Measurements from ENCODE around the gene GPR17. TPM values are rescaled to one million over a fixed set of nuclear protein-coding genes. Genes with fewer than 3 reads are reported as not detected.

Gene GPR17
- total RNA-seq, 4 donors from 2014 or later, result 1.1 to 1.6 (median 1.2) TPM

DNA sequence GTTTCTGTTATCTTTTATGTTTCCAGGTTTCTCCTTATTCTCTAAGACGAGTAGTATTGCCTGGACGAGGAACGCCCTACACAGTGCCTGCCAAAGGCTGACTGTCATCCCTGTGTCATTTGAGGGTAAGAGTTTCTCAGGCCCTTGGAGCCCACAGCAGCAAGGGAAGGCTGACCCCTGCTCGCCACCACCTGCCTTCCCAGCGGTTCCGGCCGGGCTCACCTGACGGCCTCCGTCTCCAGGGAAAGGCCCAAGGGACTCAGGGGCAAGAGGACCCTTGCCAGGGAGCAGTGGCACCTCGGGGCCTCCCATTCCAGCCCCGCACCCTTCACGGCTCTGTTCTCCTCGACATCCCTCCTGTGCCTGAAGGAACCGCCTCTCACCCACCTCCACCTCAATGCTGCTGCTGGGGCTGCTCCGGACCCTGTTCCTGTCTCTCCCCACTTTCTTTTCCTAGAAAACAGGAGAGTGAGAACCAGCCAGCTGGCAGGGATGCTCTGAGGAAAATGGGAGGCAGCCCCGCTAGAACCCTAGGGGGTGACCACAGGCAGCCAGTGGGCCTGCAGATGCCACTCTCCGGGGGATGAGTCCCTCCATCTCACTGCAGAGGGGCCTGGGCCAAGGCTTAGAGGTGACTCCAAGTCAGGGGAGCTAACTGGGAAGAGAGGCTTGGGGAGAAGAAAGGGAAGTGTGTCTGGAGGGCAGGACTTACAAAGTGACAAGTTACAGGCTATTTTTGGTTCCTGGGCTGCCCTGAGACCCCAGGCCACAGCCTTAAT, 27.5 kb downstream of the GPR17 start:
- Histone ChIP-seq H3K9me3 (no peaks in the 10 kb centered on the region), H3K36me3 (no peaks in the 10 kb centered on the region), H3K27ac (peak overlapping the region; percentile 85 to 90 (median 90)), H3K4me3 (peak overlapping the region; percentile 61 to 80 (median 75)), H3K4me1 (peaks cover 0 to 47% (median 9%) of the 10 kb centered on the region in 4 donors), H3K27me3 (no peaks in the 10 kb centered on the region)
- no peak for TF ChIP-seq CTCF (IDR thresholded peaks at IDR 0.05)
- TF ChIP-seq POLR2A (IDR thresholded peaks at IDR 0.05), result no peak
- no peak for TF ChIP-seq EP300 (IDR thresholded peaks at IDR 0.05)
- 68 to 70% methylated on average over 16 to 17 of the region's 17 CpGs for WGBS, 2 donors
- no peak for DNase-seq (ENCODE audit: low spot score in 2 of 2)

DNA sequence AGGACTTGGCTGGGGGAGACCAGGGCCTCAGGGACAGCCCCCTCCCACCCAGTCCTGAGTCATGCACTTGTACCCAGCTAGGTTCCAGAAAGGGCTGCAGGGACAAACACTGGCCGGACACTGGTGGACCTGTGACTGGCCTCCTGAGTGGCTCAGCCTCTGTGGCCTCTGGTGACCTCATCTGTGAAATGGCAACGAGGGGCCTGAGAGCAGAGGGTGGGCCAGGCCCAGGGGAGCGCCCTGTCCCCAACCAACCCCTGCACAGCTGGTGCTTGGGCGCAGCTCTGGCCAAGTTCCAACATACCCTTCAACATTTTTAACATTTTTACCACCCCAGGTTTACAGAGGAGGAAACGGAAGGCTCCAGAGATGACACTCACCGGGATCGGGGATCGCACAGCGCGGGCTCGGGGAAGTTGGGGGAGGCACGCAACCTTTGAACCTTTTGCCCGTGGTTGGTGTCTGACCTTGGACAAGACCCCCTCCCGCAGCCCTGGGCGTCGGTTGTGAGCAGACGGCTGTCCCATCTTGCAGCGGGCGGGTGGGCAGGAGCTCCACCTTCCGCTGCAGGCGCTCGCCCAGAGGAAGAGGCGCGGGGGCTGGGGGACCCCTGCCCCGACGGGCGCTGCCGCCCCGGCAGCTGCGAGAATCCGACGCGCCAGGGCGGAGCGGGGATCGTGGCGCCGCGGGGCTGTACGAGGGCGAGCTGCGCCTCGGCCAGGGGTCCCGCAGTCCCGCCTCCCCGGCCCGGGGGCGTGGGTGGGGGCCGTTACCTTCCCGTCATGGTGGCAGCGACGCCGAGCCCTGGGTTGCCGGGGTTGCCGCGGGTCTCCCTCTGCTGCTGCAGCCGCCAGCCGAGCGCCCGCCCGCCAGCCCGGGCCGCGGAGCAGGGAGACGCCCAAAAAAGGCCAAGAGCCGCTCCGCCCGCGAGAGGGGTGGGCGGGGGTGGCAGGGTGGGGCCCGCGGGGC, 28.6 kb downstream of the GPR17 start:
- TF ChIP-seq POLR2A (IDR thresholded peaks at IDR 0.05) (peak in 1 of 2 donors; percentile 14), CTCF (IDR thresholded peaks at IDR 0.05) (no peak), EP300 (IDR thresholded peaks at IDR 0.05) (peak in 1 of 2 donors; percentile 6)
- Histone ChIP-seq H3K9me3 (no peaks in the 10 kb centered on the region), H3K4me1 (peaks cover 0 to 47% (median 9%) of the 10 kb centered on the region in 4 donors), H3K27me3 (no peaks in the 10 kb centered on the region), H3K4me3 (peak overlapping the region; percentile 61 to 80 (median 75)), H3K27ac (peak overlapping the region; percentile 85 to 90 (median 90)), H3K36me3 (no peaks in the 10 kb centered on the region)
- no peak for DNase-seq (ENCODE audit: low spot score in 2 of 2)
- WGBS, 2 donors, result 3 to 8% methylated on average over 13 to 33 of the region's 72 CpGs

DNA sequence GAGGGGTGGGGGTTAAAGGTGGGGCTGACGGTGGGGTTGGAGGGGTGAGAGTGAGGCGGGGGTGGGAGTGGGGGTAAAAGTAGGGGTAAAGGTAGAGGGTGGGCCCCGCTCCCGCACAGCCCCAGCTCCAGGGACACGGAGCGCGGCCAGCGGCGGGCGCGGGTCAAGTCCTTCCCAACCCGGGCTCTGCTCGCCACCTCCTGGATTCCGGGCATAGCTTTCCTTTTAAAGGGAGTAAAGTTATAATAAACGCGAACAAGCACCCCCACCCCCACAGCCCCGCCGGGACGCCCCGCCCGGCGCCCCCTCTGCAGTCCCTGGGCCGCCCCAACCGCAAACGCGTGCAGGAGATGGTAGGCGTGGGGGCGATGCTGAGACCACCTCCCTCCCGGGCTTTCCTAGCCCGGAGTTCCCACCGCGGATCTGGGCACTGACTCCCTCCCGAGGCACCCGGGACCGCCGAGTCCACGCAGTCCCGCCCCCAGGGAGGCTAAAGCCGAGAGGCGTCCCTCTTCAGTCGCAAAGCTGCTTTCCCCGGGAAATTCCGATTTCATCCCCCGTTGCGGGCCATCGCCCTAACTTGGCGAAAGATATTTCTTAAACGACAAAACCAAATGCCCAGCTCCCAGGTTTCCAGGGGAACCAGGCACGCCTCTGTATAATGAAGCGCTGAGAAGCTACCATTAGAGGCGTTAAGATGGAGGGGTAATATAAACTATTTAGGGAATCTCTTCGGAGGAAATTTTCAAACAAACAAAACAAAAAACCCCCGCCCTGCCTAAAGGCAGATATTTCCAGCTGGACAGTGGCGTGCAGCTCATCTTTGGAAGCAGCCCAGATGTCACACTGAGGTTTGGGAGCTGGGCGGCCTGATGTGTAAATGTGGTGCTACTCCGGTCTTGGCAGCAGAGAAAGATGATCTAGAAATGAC, 29.6 kb downstream of the GPR17 start, which contains the start of gene LIMS2:
TSS of gene LIMS2 (minus strand) at position 200 of the 931 bp plus-strand sequence. CDS start 506 bp downstream, outside the sequence.
- TF ChIP-seq POLR2A (IDR thresholded peaks at IDR 0.05) (no peak), CTCF (IDR thresholded peaks at IDR 0.05) (peak in 2 of 5 experiments; percentile 20 to 28), EP300 (IDR thresholded peaks at IDR 0.05) (no peak)
- H3K27ac ChIP-seq, result peak within 1 kb of the TSS; percentile 85 to 90 (median 90)
- no peaks in the 10 kb centered on the region for H3K27me3 ChIP-seq
- 4 to 5% methylated on average over 53 to 56 of the region's 56 CpGs for WGBS, 2 donors
- H3K9me3 ChIP-seq, result no peaks in the 10 kb centered on the region
- H3K4me3 ChIP-seq, result peak within 1 kb of the TSS; percentile 61 to 80 (median 75)
- no peak for DNase-seq (ENCODE audit: low spot score in 2 of 2)
- H3K4me1 ChIP-seq, result peaks cover 0 to 47% (median 9%) of the 10 kb centered on the region in 4 donors
- H3K36me3 ChIP-seq, result no peaks in the 10 kb centered on the region

DNA sequence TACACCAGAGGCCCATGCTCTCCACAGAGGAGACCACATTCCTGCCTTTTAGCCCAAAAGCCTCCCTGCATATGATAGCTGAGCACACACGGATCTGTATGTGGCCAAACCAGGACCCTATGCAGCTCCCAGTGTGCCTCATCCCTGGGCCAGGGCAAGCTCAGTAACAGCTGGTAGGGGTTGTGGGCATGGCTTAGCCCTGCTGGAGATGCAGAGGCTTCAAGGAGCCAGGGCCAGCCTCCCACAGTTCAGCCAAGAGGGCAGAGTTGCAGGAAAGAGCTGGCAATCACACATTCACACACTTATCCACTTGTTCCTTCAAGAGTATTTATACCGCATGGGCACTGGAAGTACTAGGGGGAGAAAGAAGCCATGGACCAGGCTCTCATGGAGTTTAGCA, 31.0 kb downstream of the GPR17 start:
- Histone ChIP-seq H3K36me3 (no peaks in the 10 kb centered on the region), H3K27me3 (no peaks in the 10 kb centered on the region), H3K4me1 (peaks cover 0 to 60% (median 15%) of the 10 kb centered on the region in 4 donors), H3K9me3 (no peaks in the 10 kb centered on the region), H3K4me3 (no peak overlapping the region), H3K27ac (peak overlapping the region in 1 of 4 donors; percentile 90)
- 66 to 74% methylated on average over 2 of the region's 2 CpGs for WGBS, 2 donors
- TF ChIP-seq CTCF (IDR thresholded peaks at IDR 0.05) (no peak), POLR2A (IDR thresholded peaks at IDR 0.05) (no peak), EP300 (IDR thresholded peaks at IDR 0.05) (no peak)
- no peak for DNase-seq (ENCODE audit: low spot score in 2 of 2)
